GM18909 (cell line): ENCODE measurements around the gene SOD3.

Experiments
- ATAC-seq: cut with Tn5 transposase; IDR thresholded peaks from one replicate; pipeline ENCODE4 v1.9.1; 2021; ENCODE audit warnings: mild to moderate bottlenecking; ENCODE audit not compliant: unreplicated experiment, poor library complexity

The SOD3 gene

DNA sequence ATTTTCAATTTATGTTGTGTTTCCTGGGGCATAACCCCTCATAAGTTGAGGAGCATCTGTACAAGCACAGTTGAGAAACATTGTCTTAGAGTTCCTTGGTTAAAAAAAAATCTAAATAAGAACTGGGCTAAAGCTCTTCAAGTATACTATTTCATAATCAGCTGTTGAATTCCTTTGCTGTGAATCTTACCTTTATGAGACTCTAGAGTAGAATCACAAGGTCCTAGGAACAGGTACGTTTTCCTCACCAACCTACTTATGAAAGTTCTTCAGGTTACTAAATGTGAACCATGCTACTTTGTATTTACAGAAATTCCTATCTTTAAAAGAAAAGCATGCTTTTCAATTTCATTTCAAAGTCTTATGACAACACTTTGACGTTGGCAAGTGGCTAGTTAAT is 20.9 kb upstream of the SOD3 start:
- no peak for ATAC-seq

GRCh38 chr4:24775032-24775605 is 20.3 kb upstream of the SOD3 start:
- no peak for ATAC-seq

DNA sequence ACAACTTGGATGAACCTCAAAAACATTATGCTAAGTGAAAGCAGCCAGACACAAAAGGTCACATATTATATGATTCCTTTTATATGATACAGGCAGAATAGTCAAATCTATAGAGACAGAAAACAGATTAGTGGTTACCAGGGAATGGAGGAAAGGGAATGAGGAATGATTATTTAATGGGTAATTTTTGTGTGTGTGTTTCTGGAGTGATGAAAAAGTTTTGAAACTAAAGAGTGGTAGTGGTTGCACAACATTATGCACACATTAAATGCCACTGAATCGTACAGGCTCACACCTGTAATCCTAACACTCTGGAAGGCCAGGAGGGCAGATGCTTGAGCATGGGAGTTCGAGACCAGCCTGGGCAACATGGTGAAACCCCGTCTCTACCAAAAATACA is 19.6 kb upstream of the SOD3 start:
- no peak for ATAC-seq

DNA sequence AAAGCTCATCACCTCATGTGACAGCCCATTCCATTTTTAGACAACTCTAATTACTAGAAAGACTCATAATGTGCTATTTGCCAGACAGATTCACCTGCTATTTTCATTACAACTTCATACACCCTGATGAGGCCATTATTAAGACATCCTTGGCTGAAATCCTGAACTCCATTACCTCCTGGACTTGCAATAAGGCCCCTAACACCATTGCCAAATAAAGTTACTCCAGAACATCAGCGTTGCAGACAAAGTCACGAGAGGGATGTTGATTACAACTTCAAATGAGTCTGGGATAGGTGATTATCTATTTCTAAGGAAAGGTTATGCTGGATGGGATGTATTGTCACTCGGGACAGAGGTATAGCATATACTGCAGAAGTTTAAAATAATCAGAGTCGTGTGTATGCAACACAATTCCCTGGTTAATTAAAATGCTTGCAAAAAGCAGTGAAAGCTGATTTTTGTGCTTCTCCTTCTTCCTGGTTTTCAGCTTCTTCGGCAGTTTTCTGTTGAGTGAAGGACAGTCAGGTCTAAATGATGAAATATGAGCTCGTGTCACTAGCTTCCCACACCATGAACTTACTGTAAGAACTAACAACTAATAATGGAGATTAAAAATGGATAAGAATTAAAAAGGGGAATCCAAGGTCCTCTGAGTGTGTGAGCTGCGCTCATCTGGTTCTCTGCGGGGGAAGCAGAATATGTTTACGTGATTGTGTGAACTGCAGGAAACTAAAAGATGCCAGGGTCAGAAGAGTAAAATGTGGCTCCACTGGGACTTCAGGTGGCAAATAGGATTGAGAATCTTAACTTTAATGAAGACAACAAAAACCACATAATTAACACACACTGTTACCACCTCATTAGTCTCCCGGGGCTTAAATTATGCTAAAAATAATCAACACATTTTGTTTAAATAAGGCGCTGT is 17.6 kb upstream of the SOD3 start:
- no peak for ATAC-seq

- no peak for ATAC-seq
These were observed 16.7 kb upstream of the SOD3 start for GRCh38 chr4:24778464-24779225.

DNA sequence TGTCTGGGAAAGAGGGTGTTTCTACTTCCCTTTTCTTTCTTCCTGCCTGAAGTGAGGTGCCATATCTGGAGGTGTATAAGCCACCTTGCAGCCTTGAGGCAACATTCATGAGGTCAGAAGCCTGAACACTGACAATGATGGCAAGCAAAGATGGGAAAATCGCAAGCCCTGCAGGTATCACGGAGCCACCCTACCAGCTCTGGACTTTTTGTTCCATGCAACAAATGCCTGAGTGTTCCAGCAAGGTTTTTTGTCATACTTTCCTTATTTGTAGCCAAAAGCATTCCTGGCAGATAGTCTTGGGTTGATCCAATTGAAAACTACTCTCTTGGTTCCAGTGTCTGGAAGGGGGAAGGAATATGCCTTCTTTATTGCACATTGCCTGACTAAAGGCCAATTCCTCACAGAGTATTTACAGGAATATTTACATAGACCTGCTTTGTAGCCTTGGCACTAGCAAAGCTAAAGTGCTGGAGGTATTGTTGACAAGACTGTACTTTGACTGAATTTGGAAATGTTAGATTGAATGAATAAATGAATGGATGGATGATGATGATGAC is 14.4 kb upstream of the SOD3 start:
- no peak for ATAC-seq

DNA sequence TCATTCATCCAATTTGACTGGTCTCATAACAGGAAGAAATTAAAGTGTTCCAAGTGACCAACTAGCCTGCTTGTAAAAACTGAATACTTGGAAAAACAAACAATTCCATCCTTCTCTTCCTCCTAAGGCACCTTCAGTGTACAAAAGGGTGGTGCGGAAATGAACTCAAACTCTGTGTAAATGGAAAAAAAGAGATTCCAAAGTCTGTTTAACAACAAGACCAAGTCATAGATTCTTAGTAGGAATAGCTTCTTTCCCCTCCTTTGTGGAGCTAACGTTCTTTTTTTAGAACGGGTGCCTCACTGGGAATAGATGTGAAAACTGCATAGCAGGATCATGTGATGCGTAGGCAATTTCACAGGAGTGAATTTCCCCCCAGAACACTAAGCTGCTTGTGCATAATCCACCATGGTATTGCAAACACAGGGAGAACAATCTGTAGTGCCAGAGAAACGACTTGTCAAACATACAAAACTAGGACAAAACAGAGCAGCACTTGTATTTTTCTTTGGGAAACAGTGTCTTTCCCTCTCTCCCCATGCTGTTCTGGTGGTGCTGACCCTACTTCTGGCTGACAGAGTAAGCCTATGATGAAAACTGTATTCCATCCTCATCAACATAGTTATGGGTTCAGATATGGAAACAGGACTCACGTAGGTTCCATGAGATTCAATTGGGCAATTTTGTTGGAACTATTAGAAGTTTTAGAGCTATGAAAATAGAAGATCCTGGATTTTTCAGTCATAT is 13.2 kb upstream of the SOD3 start:
- ATAC-seq = no peak

DNA sequence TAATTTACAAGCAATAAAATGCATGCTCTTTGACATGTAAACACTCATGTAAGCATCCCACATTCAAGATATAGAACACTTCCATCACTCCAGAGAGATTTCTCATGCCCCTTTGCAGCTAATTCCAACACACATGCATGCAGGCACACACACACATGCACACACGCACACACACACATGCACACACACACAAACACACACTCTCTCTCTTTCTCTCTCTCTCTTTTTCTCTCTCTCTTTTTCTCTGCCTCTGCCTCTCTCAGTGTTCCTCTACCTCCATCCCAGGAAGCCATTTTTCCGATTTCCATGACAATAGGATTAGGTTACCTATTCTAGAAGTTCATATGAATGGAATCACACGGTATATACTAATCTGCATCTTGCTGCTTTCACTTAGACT is 11.9 kb upstream of the SOD3 start:
- no peak for ATAC-seq

DNA sequence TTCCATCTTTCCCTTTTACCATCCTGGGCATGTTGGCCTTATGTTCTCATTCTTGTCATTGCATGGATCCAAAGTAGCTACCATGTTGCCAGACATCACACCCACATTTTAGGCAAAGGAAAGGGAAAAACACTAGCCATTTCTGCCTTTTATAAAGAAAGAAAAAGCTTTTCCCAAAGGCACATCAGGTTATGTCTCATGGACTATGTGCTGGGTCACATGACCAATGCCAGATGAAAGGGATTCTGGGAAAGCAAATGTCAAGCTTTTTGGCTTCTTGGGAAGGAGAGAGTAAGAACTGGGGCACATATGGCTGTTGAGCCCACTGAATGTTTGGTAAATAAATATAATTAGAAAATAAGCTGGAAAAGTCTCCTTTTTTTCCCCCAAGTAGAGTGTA is 4.3 kb upstream of the SOD3 start:
- ATAC-seq = no peak

GRCh38 chr4:24792552-24792951 is 2.8 kb upstream of the SOD3 start:
- no peak for ATAC-seq

GRCh38 chr4:24793219-24794005 is 2.0 kb upstream of the SOD3 start:
- ATAC-seq = no peak

GRCh38 chr4:24794051-24794450 is 1.3 kb upstream of the SOD3 start:
- no peak for ATAC-seq

GRCh38 chr4:24794480-24794879 is 893 bp upstream of the SOD3 start:
- no peak for ATAC-seq

DNA sequence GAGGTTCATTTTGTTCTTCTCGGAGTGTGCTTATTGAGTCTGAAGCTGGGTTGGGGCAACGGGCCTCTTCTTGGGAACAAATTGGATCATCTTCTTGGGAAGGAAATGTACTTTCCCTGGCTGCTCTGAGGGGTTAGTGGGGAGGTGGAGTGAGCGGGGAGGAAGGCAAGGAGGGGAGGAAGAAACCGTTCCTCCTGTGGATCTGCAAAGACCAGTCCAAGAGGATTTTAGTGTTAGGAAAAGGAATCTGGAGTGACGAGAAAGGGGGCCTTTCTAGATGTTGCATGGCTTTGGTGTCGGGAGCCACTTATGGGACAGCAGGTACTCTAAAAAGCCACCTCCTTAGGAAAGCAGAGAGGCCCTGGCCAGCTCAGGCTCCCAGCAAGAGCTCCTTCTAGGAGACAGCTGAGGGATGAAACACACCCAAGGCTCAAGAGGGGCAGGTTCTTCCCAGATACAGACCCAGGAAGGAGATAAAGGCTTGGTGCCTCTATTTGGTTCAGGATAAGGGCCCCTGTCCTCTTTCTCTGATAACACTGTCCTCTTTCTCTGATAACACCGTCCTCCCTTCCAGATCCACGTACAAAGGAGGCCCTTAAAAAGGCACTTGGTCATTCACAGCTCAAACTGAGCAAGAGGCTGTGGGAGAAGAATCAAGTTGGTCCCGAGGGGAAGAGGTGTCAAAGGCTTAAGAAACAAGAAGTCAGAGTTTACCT is 451 bp downstream of the SOD3 start:
- ATAC-seq = no peak

DNA sequence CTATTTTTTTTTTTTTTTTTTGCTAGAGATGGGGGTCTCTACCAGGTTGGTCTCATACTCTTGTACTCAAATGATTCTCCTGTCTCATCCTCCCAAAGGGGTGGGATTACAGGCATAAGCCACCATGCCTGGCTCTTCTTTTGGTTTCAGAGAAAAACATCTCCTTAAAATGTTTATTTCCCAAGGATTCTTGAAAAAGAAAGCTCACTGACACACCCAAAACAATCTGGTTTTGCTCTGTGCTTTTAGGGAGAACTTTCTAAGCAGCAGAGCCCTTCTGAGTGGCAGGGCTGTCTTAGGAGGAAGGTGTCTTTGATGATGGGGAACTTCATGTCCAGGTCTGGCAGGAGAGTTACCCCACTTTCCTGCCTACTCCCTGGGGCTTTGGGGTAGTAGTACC is 1.2 kb downstream of the SOD3 start:
- ATAC-seq = no peak

DNA sequence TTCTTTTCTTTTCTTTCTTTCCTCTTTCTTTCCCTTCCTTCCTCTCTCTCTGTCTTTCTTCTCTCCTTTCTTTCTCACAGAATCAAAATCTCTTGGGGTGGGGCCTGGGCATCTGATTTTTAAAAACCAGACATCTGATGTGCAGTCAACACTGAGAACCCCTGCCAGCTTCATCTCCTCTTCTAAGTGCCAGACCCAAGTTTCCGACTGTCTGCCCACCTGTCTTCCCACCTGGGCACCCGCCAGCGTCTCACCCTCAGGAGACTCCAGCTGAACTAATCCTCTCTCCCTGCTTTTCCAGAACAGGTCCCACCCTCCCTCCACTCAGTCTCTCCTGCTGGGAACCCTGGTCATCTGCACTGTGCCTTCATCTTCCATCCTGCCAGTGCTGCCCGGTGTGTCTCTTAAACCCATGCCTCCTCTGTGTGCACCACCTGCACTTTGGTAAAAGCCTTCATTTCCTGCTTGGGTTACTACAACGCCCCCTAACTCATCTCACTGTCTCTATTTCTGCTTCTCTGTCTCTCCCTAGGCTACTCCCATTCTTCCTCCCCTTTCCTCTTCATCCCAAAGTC is 2.8 kb downstream of the SOD3 start:
- ATAC-seq = no peak

GRCh38 chr4:24799196-24799543 is 3.8 kb downstream of the SOD3 start:
- ATAC-seq = no peak

- no peak for ATAC-seq
These were observed 4.4 kb downstream of the SOD3 start for GRCh38 chr4:24799544-24800324.
